Activated T-cell treated with anti-CD3 and anti-CD28 coated beads, Interleukin-2, amount 50 U/mL, for 72 hours (primary cell): ENCODE results near the gene SYT17. TPM values are rescaled to one million over a fixed set of nuclear protein-coding genes. Genes with fewer than 3 reads are reported as not detected.

ENCODE experiments used
- ATAC-seq, 2 donors: fragments of 150-1000 bp; cut with Tn5 transposase; replicated peaks in 1 of 2; 2 replicates each; pipeline ENCODE4 v1.10.0; 2021; ENCODE audit warnings: moderate library complexity in 2 of 2, mild to moderate bottlenecking in 1 of 2
- DNase-seq, 2 donors: peaks; one replicate each; pipeline ENCODE4 v3.0.0; 2021 to 2022; ENCODE audit warnings: mixed read lengths in 1 of 2
- H3K27ac Mint-ChIP-seq: one replicate; pipeline ENCODE4 v1.8.0; 2022; ENCODE audit warnings: mild to moderate bottlenecking, moderate library complexity, mixed read lengths
- H3K27me3 Mint-ChIP-seq: one replicate; pipeline ENCODE4 v1.8.0; 2022; ENCODE audit warnings: low read depth, mixed read lengths
- H3K36me3 Mint-ChIP-seq, 2 donors: one replicate each; pipeline ENCODE4 v1.8.0; 2022; ENCODE audit warnings: mixed read lengths in 2 of 2, mild to moderate bottlenecking in 1 of 2; ENCODE audit not compliant: insufficient read depth in 2 of 2
- H3K4me1 Mint-ChIP-seq: one replicate; pipeline ENCODE4 v1.8.0; 2022; ENCODE audit warnings: low read depth, mixed read lengths
- H3K4me3 Mint-ChIP-seq, 2 donors: one replicate each; pipeline ENCODE4 v1.8.0; 2022; ENCODE audit warnings: mild to moderate bottlenecking in 2 of 2, mixed read lengths in 2 of 2, moderate library complexity in 2 of 2
- H3K9me3 Mint-ChIP-seq, 2 donors: one replicate each; pipeline ENCODE4 v1.8.0; 2022; ENCODE audit warnings: mixed read lengths in 2 of 2
- total RNA-seq, 2 donors: library from RNA; stranded (reverse); gene quantifications; one replicate each; pipeline ENCODE4 v1.2.3, GENCODE V29; 2022

Gene SYT17
- total RNA-seq, 2 donors from 2014 or later, result 0.36 to 0.39 TPM

- Mint-ChIP-seq H3K9me3 (no peaks in the 10 kb centered on the region), H3K36me3 (no peaks in the 10 kb centered on the region), H3K4me3 (no peak overlapping the region), H3K27ac (no peak overlapping the region), H3K4me1 (no peaks in the 10 kb centered on the region), H3K27me3 (no peaks in the 10 kb centered on the region)
- no peak for DNase-seq
- ATAC-seq, result no peak
Measured at GRCh38 chr16:19316846-19317245, 148.8 kb downstream of the SYT17 start.

Other genes with a start within 250 kb of the SYT17 start
- 100 to 1,000 TPM; 165 to 171 TPM for gene SMG1, start 241.8 kb upstream of the SYT17 start, total RNA-seq
- gene TMC7, start 184.3 kb upstream of the SYT17 start, total RNA-seq, result under 1 TPM in 1 of 2 donors, not detected in 1; 0.10 TPM
- 10 to 100 TPM; 16.5 to 16.6 TPM for gene COQ7, start 100.6 kb upstream of the SYT17 start, total RNA-seq
- gene ITPRIPL2, start 54.3 kb upstream of the SYT17 start, total RNA-seq, result 1 to 10 TPM; 6.7 to 9.3 TPM
- gene CLEC19A, start 117.5 kb downstream of the SYT17 start, total RNA-seq, result not detected
- gene TMC5, start 249.6 kb downstream of the SYT17 start, total RNA-seq, result not detected